ENCODE results near the gene RIC3. TPM values are rescaled to one million over a fixed set of nuclear protein-coding genes. Genes with fewer than 3 reads are reported as not detected.

Gene RIC3
- total and polyA plus RNA-seq, 2 experiments from 2014 or later = 3.2 to 3.6 TPM

GRCh38 chr11:8060801-8061554 is 107.8 kb downstream of the RIC3 start:
- Histone ChIP-seq H3K4me3 (no peak overlapping the region), H4K20me1 (ENCODE audit: insufficient read depth, poor library complexity, severe bottlenecking) (no peaks in the 10 kb centered on the region), H3K79me2 (no peaks in the 10 kb centered on the region), H3K27me3 (no peaks in the 10 kb centered on the region), H3K4me1 (ENCODE audit: insufficient read depth) (peaks cover 33% of the 10 kb centered on the region), H3K36me3 (replicated peaks; ENCODE audit: insufficient read depth, low read depth) (no peaks in the 10 kb centered on the region), H3K9me3 (ENCODE audit: low read depth) (no peaks in the 10 kb centered on the region), H2AFZ (no peak overlapping the region), H3K9me2 (replicated peaks; ENCODE audit: insufficient read depth) (no peaks in the 10 kb centered on the region), H3K4me2 (no peak overlapping the region), H3K27ac (peak overlapping the region; percentile 43)
- WGBS (ENCODE audit: low lambda C conversion rate, missing lambda C conversion rate) = 98% methylated on average over 12 of the region's 12 CpGs
- TF ChIP-seq EZH2phosphoT487 (IDR thresholded peaks at IDR 0.05; ENCODE audit: low read depth, severe bottlenecking, unreplicated experiment) (no peak), EZH2 (IDR thresholded peaks at IDR 0.05; ENCODE audit: borderline replicate concordance) (no peak), CTCF (IDR thresholded peaks at IDR 0.05; ENCODE audit: poor library complexity) (no peak)
- no peak for DNase-seq (ENCODE audit: low spot score)

- Histone ChIP-seq H3K36me3 (replicated peaks; ENCODE audit: insufficient read depth, low read depth) (no peaks in the 10 kb centered on the region), H4K20me1 (ENCODE audit: insufficient read depth, poor library complexity, severe bottlenecking) (no peaks in the 10 kb centered on the region), H3K27ac (peak overlapping the region; percentile 43), H3K4me2 (no peak overlapping the region), H3K9me3 (ENCODE audit: low read depth) (no peaks in the 10 kb centered on the region), H3K79me2 (no peaks in the 10 kb centered on the region), H3K9me2 (replicated peaks; ENCODE audit: insufficient read depth) (no peaks in the 10 kb centered on the region), H3K4me1 (ENCODE audit: insufficient read depth) (peaks cover 35% of the 10 kb centered on the region), H3K27me3 (no peaks in the 10 kb centered on the region), H2AFZ (no peak overlapping the region), H3K4me3 (no peak overlapping the region)
- TF ChIP-seq CTCF (IDR thresholded peaks at IDR 0.05; ENCODE audit: poor library complexity) (no peak), EZH2 (IDR thresholded peaks at IDR 0.05; ENCODE audit: borderline replicate concordance) (no peak), EZH2phosphoT487 (IDR thresholded peaks at IDR 0.05; ENCODE audit: low read depth, severe bottlenecking, unreplicated experiment) (no peak)
- DNase-seq (ENCODE audit: low spot score) = no peak
- WGBS (ENCODE audit: low lambda C conversion rate, missing lambda C conversion rate) = 81% methylated on average over 3 of the region's 3 CpGs
These were observed 108.6 kb downstream of the RIC3 start for GRCh38 chr11:8060146-8060719.

- 60% methylated on average over 10 of the region's 10 CpGs for WGBS (ENCODE audit: low lambda C conversion rate, missing lambda C conversion rate)
- no peak for DNase-seq (ENCODE audit: low spot score)
- no peak overlapping the region for H3K27ac ChIP-seq
- H3K36me3 ChIP-seq (replicated peaks; ENCODE audit: insufficient read depth, low read depth) = no peaks in the 10 kb centered on the region
- H3K79me2 ChIP-seq = no peaks in the 10 kb centered on the region
- H3K27me3 ChIP-seq = no peaks in the 10 kb centered on the region
- no peaks in the 10 kb centered on the region for H3K9me3 ChIP-seq (ENCODE audit: low read depth)
- H3K9me2 ChIP-seq (replicated peaks; ENCODE audit: insufficient read depth) = no peaks in the 10 kb centered on the region
- H3K4me2 ChIP-seq = peak overlapping the region; percentile 16
- no peaks in the 10 kb centered on the region for H4K20me1 ChIP-seq (ENCODE audit: insufficient read depth, poor library complexity, severe bottlenecking)
- TF ChIP-seq EZH2 (IDR thresholded peaks at IDR 0.05; ENCODE audit: borderline replicate concordance) (no peak), EZH2phosphoT487 (IDR thresholded peaks at IDR 0.05; ENCODE audit: low read depth, severe bottlenecking, unreplicated experiment) (no peak), CTCF (IDR thresholded peaks at IDR 0.05; ENCODE audit: poor library complexity) (no peak)
- H2AFZ ChIP-seq = no peak overlapping the region
- no peak overlapping the region for H3K4me3 ChIP-seq
- peaks cover 35% of the 10 kb centered on the region for H3K4me1 ChIP-seq (ENCODE audit: insufficient read depth)
These were observed 109.2 kb downstream of the RIC3 start for GRCh38 chr11:8059571-8060011.
